HL-60 (cell line): ENCODE results near the gene GCKR.

Experiments used
- CTCF ChIP-seq: IDR thresholded peaks from one replicate; pipeline ENCODE4 v1.5.1; 2011; ENCODE audit warnings: low read length, control low read depth, inconsistent platforms; ENCODE audit not compliant: insufficient read depth
- GABPA ChIP-seq: IDR thresholded peaks from 2 replicates; pipeline ENCODE4 v1.6.1; 2012; ENCODE audit warnings: low read depth
- POLR2AphosphoS5 ChIP-seq: IDR thresholded peaks from 2 replicates; pipeline ENCODE4 v1.6.1; 2012; ENCODE audit warnings: low read depth
- REST ChIP-seq: IDR thresholded peaks from 2 replicates; pipeline ENCODE4 v1.6.1; 2012; ENCODE audit warnings: low read depth; ENCODE audit not compliant: insufficient replicate concordance
- SPI1 ChIP-seq: IDR thresholded peaks from 2 replicates; pipeline ENCODE4 v1.6.1; 2012; ENCODE audit warnings: low read depth, mild to moderate bottlenecking, borderline replicate concordance

- no peak for TF ChIP-seq CTCF
- no peak for TF ChIP-seq POLR2AphosphoS5
- TF ChIP-seq REST, result no peak
- no peak for TF ChIP-seq GABPA
- no peak for TF ChIP-seq SPI1
Observed at GRCh38 chr2:27531983-27532382, 35.3 kb downstream of the GCKR start.
